Lower leg skin (tissue), 4 donors: ENCODE results near the gene APRT. TPM values are rescaled to one million over a fixed set of nuclear protein-coding genes. Genes with fewer than 3 reads are reported as not detected.

Experiments used
- DNase-seq, 2 donors: peaks; one replicate each; pipeline ENCODE4 v3.0.0-alpha.2; 2019; ENCODE audit warnings: low spot score in 2 of 2
- H3K4me3 ChIP-seq: fragments of 200-600 bp; sonication (generic); 2 replicates; pipeline ENCODE4 v1.5.1; 2017; ENCODE audit warnings: mild to moderate bottlenecking, low read depth; ENCODE audit not compliant: poor library complexity, severe bottlenecking
- CTCF ChIP-seq, 3 donors: fragments of 450-650 bp; IDR thresholded peaks; one replicate each; pipeline ENCODE4 v1.5.1; 2016; ENCODE audit warnings: antibody characterized with exemption in 3 of 3, mild to moderate bottlenecking in 3 of 3, moderate library complexity in 2 of 3
- POLR2A ChIP-seq, 2 donors: fragments of 450-650 bp; IDR thresholded peaks; one replicate each; pipeline ENCODE4 v1.6.1; 2016 to 2017; ENCODE audit warnings: antibody characterized with exemption in 2 of 2, mild to moderate bottlenecking in 1 of 2, moderate library complexity in 1 of 2
- WGBS, 2 donors: methylation state at CpG; one replicate each; pipeline ENCODE4 v1.1.5; 2018; 5-methylcytosine and 5-hydroxymethylcytosine counted together
- intact Hi-C: fragments of 100-400 bp; cut with DNase I; formaldehyde crosslinking; loops from one replicate; pipeline ENCODE4 v1.15.0; 2023; ENCODE audit warnings: low total_unique reads
- total RNA-seq, 4 donors: library from RNA; depleted of rRNA; stranded (reverse); fragments of >200 nt; gene quantifications; one replicate each; pipeline ENCODE4 v1.1.0, GENCODE V29; 2016

The APRT gene
- total RNA-seq, 4 donors from 2014 or later, result 276 to 310 (median 291) TPM

GRCh38 chr16:88835818-88836217 is 24.1 kb upstream of the APRT start:
- 95 to 96% methylated on average over 33 of the region's 33 CpGs for WGBS, 2 donors
- intact Hi-C loops, result no loop called here
- no peak overlapping the region for H3K4me3 ChIP-seq
- no peak for TF ChIP-seq POLR2A (IDR thresholded peaks at IDR 0.05)
- TF ChIP-seq CTCF (IDR thresholded peaks at IDR 0.05), result no peak
- DNase-seq, result no peak

- TF ChIP-seq CTCF (IDR thresholded peaks at IDR 0.05) (no peak), POLR2A (IDR thresholded peaks at IDR 0.05) (no peak)
- WGBS, 2 donors, result 75 to 79% methylated on average over 11 of the region's 11 CpGs
- no peak overlapping the region for H3K4me3 ChIP-seq
- DNase-seq, result no peak
- intact Hi-C loops, result no loop called here
These were observed 23.7 kb upstream of the APRT start for GRCh38 chr16:88835383-88835782.

GRCh38 chr16:88834670-88835069 is 22.9 kb upstream of the APRT start:
- no peak overlapping the region for H3K4me3 ChIP-seq
- TF ChIP-seq CTCF (IDR thresholded peaks at IDR 0.05) (no peak), POLR2A (IDR thresholded peaks at IDR 0.05) (no peak)
- WGBS, 2 donors, result 90 to 98% methylated on average over 11 of the region's 13 CpGs
- intact Hi-C loops, result no loop called here
- DNase-seq, result no peak

- H3K4me3 ChIP-seq, result no peak overlapping the region
- intact Hi-C loops, result no loop called here
- 95 to 96% methylated on average over 13 of the region's 13 CpGs for WGBS, 2 donors
These were observed 21.4 kb upstream of the APRT start for GRCh38 chr16:88833086-88833485.

GRCh38 chr16:88831838-88832237 is 20.1 kb upstream of the APRT start:
- 68 to 73% methylated on average over 9 to 13 of the region's 13 CpGs for WGBS, 2 donors
- intact Hi-C loops, result no loop called here
- TF ChIP-seq POLR2A (IDR thresholded peaks at IDR 0.05), result no peak
- no peak for TF ChIP-seq CTCF (IDR thresholded peaks at IDR 0.05)
- no peak overlapping the region for H3K4me3 ChIP-seq
- DNase-seq, result no peak

More at GRCh38 chr16:88833086-88833485, 21.4 kb upstream of the APRT start:
- TF ChIP-seq POLR2A (IDR thresholded peaks at IDR 0.05), result no peak
- TF ChIP-seq CTCF (IDR thresholded peaks at IDR 0.05), result no peak
- no peak for DNase-seq

- intact Hi-C loops, result no loop called here
- WGBS, 2 donors, result 91 to 92% methylated on average over 14 of the region's 14 CpGs
These were observed 19.1 kb upstream of the APRT start for GRCh38 chr16:88830783-88831182.

More at GRCh38 chr16:88830783-88831182, 19.1 kb upstream of the APRT start:
- no peak overlapping the region for H3K4me3 ChIP-seq
- no peak for DNase-seq
- TF ChIP-seq POLR2A (IDR thresholded peaks at IDR 0.05), result no peak
- TF ChIP-seq CTCF (IDR thresholded peaks at IDR 0.05), result no peak
